OCI-LY7 (cell line): ENCODE measurements around the gene CHMP4B. TPM values are rescaled to one million over a fixed set of nuclear protein-coding genes. Genes with fewer than 3 reads are reported as not detected.

Experiments used
- BruUV-seq: library from RNA; stranded (reverse); fragments of 400-500 nt; replicated peaks from 2 replicates; lab custom pipeline; 2021; lab: Mats Ljungman, UMichigan
- CTCF ChIA-PET: fragments of 300-600 bp; sonication (Branson Sonifier 250); formaldehyde crosslinking; loops from one replicate; lab custom pipeline; 2022; ENCODE audit warnings: antibody characterized with exemption; ENCODE audit not compliant: unreplicated experiment; lab: Charles Lee
- POLR2A ChIA-PET: fragments of 300-600 bp; sonication (Branson Sonifier 250); formaldehyde crosslinking; loops from one replicate; lab custom pipeline; 2022; ENCODE audit warnings: antibody characterized with exemption; lab: Charles Lee
- DNase-seq: peaks from one replicate; pipeline ENCODE4 v3.0.0-alpha.2; 2015; ENCODE audit warnings: low spot score
- H2AFZ ChIP-seq: fragments of 200-600 bp; sonication (generic), shearing (Covaris generic); 2 replicates; pipeline ENCODE4 v1.6.1; 2014; ENCODE audit warnings: mild to moderate bottlenecking, antibody characterized with exemption, low read length, moderate library complexity
- H3K27ac ChIP-seq: fragments of 200-600 bp; sonication (generic); 2 replicates; pipeline ENCODE4 v1.5.1; 2014; ENCODE audit warnings: mixed run types, low read depth, mild to moderate bottlenecking, moderate library complexity, low read length, inconsistent platforms; ENCODE audit not compliant: poor library complexity, severe bottlenecking
- H3K36me3 ChIP-seq: fragments of 200-600 bp; sonication (generic); 2 replicates; pipeline ENCODE4 v1.6.1; 2014; ENCODE audit warnings: mild to moderate bottlenecking, antibody characterized with exemption, low read length, moderate library complexity, mixed read lengths; ENCODE audit not compliant: insufficient read depth
- H3K4me1 ChIP-seq: fragments of 200-600 bp; sonication (generic); 2 replicates; pipeline ENCODE4 v1.5.1; 2014; ENCODE audit warnings: mild to moderate bottlenecking, low read length; ENCODE audit not compliant: insufficient read depth, poor library complexity, severe bottlenecking
- H3K4me2 ChIP-seq: fragments of 200-600 bp; sonication (generic); 2 replicates; pipeline ENCODE4 v1.6.1; 2014; ENCODE audit warnings: mild to moderate bottlenecking, low read length
- H3K4me3 ChIP-seq: fragments of 200-600 bp; sonication (generic); 2 replicates; pipeline ENCODE4 v1.5.1; 2014; ENCODE audit warnings: mild to moderate bottlenecking, low read depth, low read length; ENCODE audit not compliant: poor library complexity, severe bottlenecking
- H3K79me2 ChIP-seq: fragments of 200-600 bp; sonication (generic); 2 replicates; pipeline ENCODE4 v1.6.1; 2016; ENCODE audit warnings: low read depth, mild to moderate bottlenecking, low read length, moderate library complexity, mixed read lengths; ENCODE audit not compliant: insufficient read depth
- H3K9me2 ChIP-seq: fragments of 200-600 bp; sonication (generic); 2 replicates; pipeline ENCODE4 v1.6.1; 2016; ENCODE audit warnings: mild to moderate bottlenecking, low read length, mixed read lengths; ENCODE audit not compliant: insufficient read depth
- H3K9me3 ChIP-seq: fragments of 200-600 bp; sonication (generic); 2 replicates; pipeline ENCODE4 v1.6.1; 2014; ENCODE audit warnings: mild to moderate bottlenecking, mixed run types, low read length, mixed read lengths
- H4K20me1 ChIP-seq: fragments of 200-600 bp; sonication (generic); 2 replicates; pipeline ENCODE4 v1.6.1; 2014; ENCODE audit warnings: mild to moderate bottlenecking, antibody characterized with exemption, low read length, moderate library complexity, mixed read lengths; ENCODE audit not compliant: insufficient read depth
- EZH2phosphoT487 ChIP-seq: fragments of 200-600 bp; sonication (generic); IDR thresholded peaks from 2 replicates; pipeline ENCODE4 v1.6.1; 2018; ENCODE audit warnings: low read depth, borderline replicate concordance, mild to moderate bottlenecking, mixed run types, antibody characterized with exemption, low read length, moderate library complexity, mixed read lengths
- intact Hi-C: fragments of 100-400 bp; cut with micrococcal nuclease; formaldehyde crosslinking; loops from one replicate; pipeline ENCODE4 v1.10.0; 2022; ENCODE audit not compliant: unreplicated experiment
- total RNA-seq, 2 experiments: library from RNA; depleted of rRNA in 1 of 2; stranded (reverse); fragments of >200 nt in 1 of 2; shearing (Covaris generic) in 1 of 2; gene quantifications; 2 replicates each; pipeline ENCODE4 v1.2.3, GENCODE V29; 2014 to 2022
- TF ChIP-seq, protein P1 (sequence below): fragments of 200-600 bp; sonication (generic); conservative IDR thresholded peaks from 2 replicates; pipeline ENCODE4 v1.5.1; 2014; ENCODE audit warnings: mild to moderate bottlenecking, antibody characterized with exemption, low read length, moderate library complexity, mixed read lengths

CHMP4B gene
- total RNA-seq, 2 experiments from 2014 or later, result 32.4 to 84.2 TPM

DNA sequence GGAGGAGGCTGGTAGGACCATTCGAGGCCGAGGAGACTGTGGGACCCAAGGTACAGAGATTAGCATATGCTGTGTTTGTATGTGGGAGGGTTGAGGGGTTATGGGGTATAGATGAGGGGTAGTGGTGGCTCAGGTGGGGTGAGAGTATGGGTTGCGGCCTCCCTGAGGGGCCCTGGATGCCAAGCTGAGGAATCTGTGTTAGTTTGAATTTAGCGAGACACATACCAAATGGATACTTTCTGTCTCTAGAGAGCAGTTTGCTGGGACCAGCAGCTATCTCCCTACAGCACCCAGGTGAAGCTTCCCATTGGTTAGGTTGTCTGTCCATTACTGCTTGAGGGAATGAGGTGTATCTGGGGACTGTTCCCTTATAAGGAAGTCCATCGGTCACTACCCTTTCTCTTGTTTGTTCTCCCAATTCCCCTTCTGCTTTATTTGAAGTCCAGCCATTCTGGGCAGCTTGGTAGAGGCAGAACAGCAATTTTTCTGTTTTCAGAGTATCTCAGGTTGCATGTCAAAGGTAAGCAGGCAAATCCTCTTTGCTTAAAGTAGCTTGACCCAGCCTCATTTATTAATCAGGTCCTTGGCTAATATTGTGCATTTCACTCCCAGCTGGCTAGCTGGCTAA is 15.2 kb downstream of the CHMP4B start:
- CTCF ChIA-PET, result no interaction called here
- H2AFZ ChIP-seq, result no peak overlapping the region
- H3K9me2 ChIP-seq, result no peaks in the 10 kb centered on the region
- TF ChIP-seq EZH2phosphoT487, result no peak
- TF ChIP-seq, protein P1, sequence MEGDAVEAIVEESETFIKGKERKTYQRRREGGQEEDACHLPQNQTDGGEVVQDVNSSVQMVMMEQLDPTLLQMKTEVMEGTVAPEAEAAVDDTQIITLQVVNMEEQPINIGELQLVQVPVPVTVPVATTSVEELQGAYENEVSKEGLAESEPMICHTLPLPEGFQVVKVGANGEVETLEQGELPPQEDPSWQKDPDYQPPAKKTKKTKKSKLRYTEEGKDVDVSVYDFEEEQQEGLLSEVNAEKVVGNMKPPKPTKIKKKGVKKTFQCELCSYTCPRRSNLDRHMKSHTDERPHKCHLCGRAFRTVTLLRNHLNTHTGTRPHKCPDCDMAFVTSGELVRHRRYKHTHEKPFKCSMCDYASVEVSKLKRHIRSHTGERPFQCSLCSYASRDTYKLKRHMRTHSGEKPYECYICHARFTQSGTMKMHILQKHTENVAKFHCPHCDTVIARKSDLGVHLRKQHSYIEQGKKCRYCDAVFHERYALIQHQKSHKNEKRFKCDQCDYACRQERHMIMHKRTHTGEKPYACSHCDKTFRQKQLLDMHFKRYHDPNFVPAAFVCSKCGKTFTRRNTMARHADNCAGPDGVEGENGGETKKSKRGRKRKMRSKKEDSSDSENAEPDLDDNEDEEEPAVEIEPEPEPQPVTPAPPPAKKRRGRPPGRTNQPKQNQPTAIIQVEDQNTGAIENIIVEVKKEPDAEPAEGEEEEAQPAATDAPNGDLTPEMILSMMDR, result no peak
- no peak overlapping the region for H3K4me3 ChIP-seq
- POLR2A ChIA-PET, result interaction anchor here (0.6 to 1.4 kb wide), 4 partner anchors 9 to 1154 kb away, joined by 3 to 4 read pairs (median 4); no protein-coding TSS in a partner anchor
- DNase-seq, result no peak
- H3K4me2 ChIP-seq, result no peak overlapping the region
- no TSS peak for BruUV-seq
- H3K36me3 ChIP-seq, result peaks cover 17% of the 10 kb centered on the region
- no peaks in the 10 kb centered on the region for H3K9me3 ChIP-seq
- 0 out of 2 replicates have a peak, but pooled peaks cover 4% of the 10 kb centered on the region for H4K20me1 ChIP-seq
- intact Hi-C loops, result no loop called here
- peaks cover 40% of the 10 kb centered on the region for H3K4me1 ChIP-seq
- peaks cover 80% of the 10 kb centered on the region for H3K79me2 ChIP-seq
- H3K27ac ChIP-seq, result peak overlapping the region; percentile 52

GRCh38 chr20:33827109-33827508 is 16.0 kb downstream of the CHMP4B start:
- DNase-seq, result no peak
- intact Hi-C loops, result no loop called here
- TF ChIP-seq, protein P1, result no peak
- no peak for TF ChIP-seq EZH2phosphoT487
- ChIA-PET POLR2A (interaction anchor here (0.6 to 1.6 kb wide), 3 partner anchors 13 to 1155 kb away, joined by 3 to 5 read pairs (median 4); no protein-coding TSS in a partner anchor), CTCF (no interaction called here)
- H3K27ac ChIP-seq, result peak overlapping the region; percentile 52
- no peak overlapping the region for H2AFZ ChIP-seq
- peak overlapping the region; percentile 54 for H3K4me2 ChIP-seq
- H3K36me3 ChIP-seq, result peaks cover 24% of the 10 kb centered on the region
- 0 out of 2 replicates have a peak, but pooled peaks cover 4% of the 10 kb centered on the region for H4K20me1 ChIP-seq
- no peak overlapping the region for H3K4me3 ChIP-seq
- H3K4me1 ChIP-seq, result peaks cover 40% of the 10 kb centered on the region
- H3K79me2 ChIP-seq, result peaks cover 80% of the 10 kb centered on the region
- BruUV-seq, result no TSS peak
- no peaks in the 10 kb centered on the region for H3K9me2 ChIP-seq
- no peaks in the 10 kb centered on the region for H3K9me3 ChIP-seq
